ENCODE measurements around the gene ENTPD1.
"Not testable (repeated sequence)": the region's sequence is repeated elsewhere in the genome, so short reads cannot be mapped to it uniquely, and the experiment has no call there.

ENTPD1 gene, protein sequence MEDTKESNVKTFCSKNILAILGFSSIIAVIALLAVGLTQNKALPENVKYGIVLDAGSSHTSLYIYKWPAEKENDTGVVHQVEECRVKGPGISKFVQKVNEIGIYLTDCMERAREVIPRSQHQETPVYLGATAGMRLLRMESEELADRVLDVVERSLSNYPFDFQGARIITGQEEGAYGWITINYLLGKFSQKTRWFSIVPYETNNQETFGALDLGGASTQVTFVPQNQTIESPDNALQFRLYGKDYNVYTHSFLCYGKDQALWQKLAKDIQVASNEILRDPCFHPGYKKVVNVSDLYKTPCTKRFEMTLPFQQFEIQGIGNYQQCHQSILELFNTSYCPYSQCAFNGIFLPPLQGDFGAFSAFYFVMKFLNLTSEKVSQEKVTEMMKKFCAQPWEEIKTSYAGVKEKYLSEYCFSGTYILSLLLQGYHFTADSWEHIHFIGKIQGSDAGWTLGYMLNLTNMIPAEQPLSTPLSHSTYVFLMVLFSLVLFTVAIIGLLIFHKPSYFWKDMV

DNA sequence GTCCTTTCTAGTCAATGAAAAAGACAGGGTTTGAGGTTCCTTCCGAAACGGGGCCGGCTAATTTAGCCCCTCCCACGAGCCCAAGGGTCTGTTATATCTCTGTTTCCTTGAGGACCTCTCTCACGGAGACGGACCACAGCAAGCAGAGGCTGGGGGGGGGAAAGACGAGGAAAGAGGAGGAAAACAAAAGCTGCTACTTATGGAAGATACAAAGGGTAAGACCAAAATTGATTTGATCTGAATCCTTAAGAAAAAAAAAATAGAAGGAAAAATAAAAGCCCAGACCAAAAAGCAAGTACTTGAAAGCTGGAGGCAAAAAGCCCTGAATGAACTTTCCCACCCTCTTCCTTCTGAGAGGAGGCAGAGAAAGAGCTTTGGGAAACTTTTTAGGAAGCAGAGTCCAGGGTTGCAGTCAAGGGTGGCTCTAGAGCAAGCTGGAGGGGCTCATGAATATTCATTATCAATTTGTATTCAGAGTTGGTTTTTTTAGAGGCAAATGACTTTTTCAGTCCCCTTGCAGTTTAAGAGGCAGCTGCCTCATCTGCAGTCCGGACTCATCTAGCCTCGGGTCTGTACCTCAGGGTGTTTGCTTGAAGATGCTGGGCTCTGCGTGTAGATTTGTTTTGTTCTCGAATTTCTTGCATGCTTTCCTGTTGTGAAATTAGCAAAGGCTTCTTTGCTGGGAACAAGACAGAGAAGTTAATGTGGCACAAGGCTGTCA, at the start of gene ENTPD1:
ENTPD1 (plus strand) TSS at position 123 of the 721 bp plus-strand sequence; CDS start at position 200, 77 bp downstream.
- no peak for DNase-seq (ENCODE audit: low read depth in 2 of 2)

DNA sequence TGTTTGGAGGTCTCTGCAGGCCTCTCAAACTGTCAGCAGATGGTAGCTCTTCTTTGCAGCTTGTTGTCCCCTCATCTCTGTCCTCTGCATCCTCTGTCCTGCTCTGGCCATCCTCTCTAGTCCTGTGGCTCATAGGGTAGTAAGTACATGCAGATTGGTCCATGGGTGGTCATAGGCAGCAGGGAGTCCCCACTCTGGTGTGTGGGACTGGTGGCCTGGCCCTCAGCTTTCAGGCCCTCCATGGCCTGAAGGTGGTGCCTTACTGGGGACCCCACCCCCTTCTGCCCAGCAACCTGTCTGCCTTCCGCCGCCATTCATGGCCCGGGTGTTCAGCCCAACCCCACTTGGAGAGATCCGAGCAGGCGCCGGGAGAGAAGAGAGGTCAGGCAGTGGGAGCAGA, 49.4 kb upstream of the ENTPD1 start:
- DNase-seq (ENCODE audit: low read depth in 2 of 2), result no peak

DNA sequence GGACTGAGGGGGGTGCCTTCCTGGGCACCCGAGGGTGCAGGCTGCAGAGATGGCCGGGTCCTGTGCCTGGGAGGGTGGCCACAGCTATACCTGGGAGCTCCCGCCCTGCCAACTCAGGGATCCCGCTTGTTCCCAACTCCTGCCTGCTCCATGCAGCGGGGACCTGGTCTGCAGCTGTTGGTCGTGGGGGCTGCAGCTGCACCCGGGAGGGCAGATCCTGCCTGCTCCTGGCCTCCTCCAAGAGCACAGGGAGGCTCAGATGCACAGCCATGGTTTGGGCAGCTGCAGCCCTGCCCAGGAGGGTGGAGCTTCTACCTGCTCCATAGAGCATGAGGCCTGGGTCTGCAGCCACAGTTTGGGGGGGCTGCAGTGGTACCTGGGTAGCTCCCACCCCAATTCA, 49.0 kb upstream of the ENTPD1 start:
- no peak for DNase-seq (ENCODE audit: low read depth in 2 of 2)

DNA sequence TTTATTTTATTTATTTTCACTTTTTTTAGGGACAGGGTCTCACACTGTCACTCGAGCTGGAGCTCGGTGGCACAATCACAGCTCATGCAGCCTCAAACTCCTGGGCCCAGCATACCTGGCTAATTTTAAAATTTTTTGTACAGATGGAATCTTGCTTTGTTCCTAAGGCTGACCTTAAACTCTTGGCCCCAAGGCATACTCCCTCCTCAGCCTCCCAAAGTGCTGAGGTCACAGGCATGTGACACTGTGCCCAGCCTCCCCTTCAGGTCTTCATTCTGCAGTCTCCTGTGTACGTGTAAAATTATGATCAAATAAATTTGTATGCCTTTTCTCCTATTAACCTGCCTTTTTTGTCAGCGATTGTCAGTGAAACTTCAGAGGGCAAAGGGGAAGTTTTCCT, 44.5 kb upstream of the ENTPD1 start:
- DNase-seq (ENCODE audit: low read depth in 2 of 2), result no peak

DNA sequence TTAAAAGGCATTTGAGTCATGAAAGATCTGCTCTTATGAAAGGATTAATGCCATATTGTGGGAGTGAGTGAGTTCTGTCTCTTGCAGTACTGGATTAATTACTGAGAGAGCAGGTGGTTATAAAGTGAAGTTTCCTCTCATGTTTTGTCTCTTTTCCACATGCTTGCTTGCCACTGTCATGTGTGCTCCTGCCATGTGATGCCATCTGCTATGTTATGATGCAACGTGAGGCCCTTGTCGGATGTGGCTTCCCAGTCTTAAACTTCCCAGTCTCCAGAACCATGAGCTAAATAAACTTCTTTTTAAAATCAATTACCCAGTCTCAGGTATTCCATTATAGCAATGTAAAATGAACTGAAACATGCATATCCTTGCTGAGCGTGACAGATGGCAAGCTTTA, 39.5 kb upstream of the ENTPD1 start:
- DNase-seq (ENCODE audit: low read depth in 2 of 2), result no peak

DNA sequence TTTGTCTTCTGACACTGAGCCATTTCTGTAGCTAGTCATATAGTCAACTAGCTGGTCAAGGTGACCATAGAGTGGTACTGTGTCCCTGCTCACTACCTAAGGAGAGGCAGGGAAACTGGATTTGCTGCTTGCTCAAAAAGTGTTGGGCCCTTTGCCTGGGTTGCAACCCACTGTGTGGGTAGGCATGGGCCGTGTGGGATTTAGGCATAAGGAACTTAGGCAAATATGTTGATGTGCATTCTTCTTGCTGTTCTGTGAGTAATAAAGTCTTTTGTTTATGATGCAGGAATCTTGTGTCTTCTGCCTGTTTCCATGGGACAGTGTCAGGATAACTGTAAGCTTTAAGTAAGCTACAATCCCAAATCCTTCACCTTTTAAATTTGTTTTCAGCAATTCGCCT, 39.1 kb upstream of the ENTPD1 start:
- no peak for DNase-seq (ENCODE audit: low read depth in 2 of 2)

DNA sequence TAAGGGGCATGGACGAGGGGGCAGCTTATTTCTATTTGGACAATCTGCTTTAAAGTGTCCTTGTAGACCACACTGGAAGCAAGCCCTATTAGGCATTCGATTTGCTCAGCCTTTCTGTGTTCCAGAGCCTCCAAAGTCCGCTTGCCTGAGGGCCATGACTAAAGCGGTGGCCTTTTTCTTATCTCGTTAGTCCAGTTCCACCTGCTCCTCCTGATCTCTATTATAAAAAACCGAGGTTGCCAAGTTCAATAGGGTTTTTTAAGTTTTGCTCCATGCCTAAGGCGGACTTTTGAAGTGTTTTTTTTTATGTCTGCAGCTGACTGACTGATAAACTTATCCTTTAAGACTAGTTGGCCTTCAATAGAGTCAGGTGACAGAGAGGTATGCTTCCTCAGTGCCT, 35.2 kb upstream of the ENTPD1 start:
- DNase-seq (ENCODE audit: low read depth in 2 of 2), result not testable (repeated sequence)

DNA sequence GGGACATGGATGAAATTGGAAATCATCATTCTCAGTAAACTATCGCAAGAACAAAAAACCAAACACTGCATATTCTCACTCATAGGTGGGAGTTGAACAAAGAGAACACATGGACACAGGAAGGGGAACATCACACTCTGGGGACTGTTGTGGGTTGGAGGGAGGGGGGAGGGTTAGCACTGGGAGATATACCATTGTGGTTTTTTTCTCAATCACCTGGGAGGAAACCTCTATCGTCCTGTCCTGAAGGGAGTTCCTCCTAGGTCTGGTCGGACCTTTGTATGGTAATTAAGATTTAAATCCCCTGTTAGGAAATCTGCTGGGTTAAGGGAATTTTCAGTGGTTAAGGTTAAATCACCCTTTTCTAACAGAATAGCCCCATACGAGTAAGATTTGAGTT, 33.5 kb upstream of the ENTPD1 start:
- not testable (repeated sequence) for DNase-seq (ENCODE audit: low read depth in 2 of 2)

DNA sequence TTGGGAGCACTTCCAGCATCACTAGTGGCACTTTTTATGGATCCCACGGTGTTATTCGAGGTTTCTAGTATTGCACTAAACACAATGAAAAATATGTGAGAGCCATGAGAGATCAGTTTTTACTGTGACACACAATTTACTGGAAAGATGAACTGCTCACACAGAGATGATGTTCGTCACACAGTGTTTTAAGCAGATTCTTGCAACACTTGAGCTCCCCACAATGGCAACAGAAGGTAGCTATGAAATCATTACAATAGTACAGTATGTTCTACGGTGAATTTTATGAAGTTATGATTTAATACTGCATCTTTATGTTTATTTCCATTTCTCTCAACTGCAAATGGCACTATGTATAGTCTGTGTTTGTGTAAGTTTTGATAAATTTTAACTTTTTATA, 27.4 kb upstream of the ENTPD1 start:
- DNase-seq (ENCODE audit: low read depth in 2 of 2), result no peak

DNA sequence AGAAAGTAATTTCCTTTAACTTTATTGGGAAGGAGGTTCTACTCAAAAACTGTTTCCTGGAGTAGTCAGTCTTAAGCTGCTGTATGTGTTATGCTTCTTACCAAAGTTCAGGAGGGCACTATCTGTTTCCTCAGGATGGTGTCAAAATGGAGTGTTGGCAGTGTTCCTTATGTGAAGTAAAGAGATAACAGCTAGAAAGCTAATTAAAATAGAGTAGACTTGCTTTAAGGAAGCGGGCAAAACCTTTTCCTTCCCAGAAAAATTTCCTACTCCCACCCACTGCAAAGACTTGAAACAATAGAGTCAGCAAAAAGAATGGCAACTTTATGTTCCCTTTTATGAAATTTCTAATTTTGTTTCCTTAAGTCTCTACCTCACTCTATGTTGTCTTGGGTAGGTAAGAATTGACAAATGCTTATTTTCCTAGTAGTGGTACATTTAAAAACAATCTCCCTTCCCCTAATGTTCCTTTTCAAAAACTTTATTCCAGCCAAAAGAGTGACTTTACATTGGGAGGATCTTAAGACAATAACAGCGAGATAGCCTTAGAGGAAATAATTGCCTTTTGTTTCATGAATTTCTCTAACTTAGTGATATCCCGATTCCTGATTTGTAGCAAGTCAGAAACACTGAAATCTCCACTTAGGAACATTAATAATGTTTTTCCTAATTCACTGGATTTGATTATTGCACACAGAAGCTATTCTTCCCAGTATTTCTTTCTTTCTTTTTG, 26.5 kb upstream of the ENTPD1 start:
- no peak for DNase-seq (ENCODE audit: low read depth in 2 of 2)

DNA sequence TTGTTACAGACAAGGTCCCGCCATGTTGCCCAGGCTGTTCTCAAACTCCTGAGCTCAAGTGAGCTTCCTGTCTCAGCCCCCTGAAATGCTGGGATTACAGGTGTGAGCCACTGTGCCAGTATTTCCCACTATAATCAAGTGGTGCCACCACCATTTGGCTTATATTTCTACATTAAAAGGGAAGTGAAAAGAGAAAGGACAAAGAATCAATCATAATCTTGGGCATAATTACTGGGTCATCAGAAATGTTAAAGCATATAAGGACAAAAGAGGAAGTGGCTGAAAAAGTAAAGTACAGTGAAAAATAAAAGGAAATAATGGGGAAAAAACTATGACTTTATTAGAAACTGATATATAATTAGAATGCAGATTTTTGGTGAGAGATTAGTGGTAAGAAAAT, 25.7 kb upstream of the ENTPD1 start:
- DNase-seq (ENCODE audit: low read depth in 2 of 2), result no peak

DNA sequence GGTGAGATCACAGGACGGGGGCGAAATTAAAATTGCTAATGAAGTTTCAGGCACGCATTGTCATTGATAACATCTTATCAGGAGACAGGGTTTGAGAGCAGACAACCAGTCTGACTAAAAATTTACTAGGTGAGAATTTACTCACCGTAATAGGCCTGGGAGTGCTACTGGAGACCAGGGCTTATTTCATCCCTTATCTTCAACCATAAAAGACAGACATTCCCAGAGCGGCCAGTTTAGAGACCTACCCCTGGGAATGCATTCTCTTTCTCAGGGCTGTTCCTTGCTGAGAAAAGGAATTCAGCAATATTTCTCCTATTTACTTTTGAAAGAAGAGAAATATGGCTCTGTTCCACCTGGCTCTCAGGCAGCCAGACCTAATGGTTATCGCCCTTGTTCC, 23.1 kb upstream of the ENTPD1 start:
- not testable (repeated sequence) for DNase-seq (ENCODE audit: low read depth in 2 of 2)

DNA sequence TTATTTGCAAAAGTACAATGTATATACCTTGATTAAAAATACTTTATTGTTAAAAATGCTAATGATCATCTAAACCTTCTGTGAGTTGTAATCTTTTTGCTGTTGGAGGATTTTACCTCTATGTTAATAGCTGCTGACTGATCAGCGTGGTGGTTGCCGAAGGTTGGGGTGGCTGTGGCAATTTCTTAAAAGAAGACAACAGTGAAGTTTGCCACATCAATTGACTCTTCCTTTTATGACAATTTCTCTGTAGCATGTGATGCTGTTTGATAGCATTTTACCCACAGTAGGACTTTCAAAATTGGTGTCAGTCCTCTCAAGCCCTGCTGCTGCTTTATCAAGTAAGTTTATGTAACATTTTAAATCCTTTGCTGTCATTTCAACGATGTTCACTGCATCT, 16.9 kb upstream of the ENTPD1 start:
- DNase-seq (ENCODE audit: low read depth in 2 of 2), result no peak

DNA sequence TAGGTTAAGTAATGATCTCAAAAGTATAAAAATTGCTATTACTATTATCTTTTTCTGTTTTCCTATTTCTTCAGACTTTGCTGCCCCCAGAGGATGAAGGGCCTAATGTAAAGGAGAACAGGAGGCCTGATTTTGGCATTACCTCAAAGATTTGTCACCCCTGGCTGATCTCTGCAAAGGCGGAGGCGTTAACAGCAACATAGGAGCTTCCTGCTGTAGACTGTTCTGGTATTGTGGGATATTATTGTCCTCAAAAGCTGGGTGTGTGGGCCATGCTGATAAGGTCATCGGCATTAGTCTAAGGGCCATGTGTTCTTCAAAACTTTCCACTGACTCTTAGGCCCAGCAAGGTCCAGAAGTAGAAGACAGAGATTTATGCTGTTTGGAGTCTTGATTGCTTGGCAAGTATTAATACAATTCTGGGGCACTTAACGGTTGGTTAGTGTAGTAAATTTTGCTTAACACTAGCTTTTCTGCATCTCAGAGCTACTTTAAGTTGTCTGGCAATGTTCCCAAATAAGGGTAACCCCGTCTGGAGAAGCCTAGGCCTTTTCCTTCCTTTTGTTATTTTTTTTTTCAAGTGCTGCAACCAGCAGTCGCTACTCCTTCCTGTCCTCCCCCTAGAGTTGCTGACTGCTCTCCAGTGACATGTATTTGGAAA, 14.0 kb upstream of the ENTPD1 start:
- DNase-seq (ENCODE audit: low read depth in 2 of 2), result no peak

DNA sequence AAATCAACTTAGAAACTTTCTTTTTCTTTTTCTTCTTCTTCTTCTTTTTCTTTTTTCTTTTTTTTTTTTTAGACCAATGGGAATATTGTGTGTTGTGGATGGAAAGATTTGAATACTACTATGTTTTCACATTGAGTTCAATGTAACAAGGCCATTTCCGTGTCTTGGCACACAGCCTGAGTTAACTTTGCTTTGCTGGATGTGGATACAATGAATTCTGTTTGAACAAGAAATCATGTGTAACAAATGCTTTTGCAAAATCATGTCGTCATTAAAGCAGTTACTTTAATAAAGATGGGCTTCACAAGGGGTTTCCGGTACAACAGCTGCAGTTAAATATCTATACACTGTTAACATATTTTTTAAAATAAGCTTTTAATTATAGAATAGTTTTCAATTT, 13.5 kb upstream of the ENTPD1 start:
- DNase-seq (ENCODE audit: low read depth in 2 of 2), result no peak

DNA sequence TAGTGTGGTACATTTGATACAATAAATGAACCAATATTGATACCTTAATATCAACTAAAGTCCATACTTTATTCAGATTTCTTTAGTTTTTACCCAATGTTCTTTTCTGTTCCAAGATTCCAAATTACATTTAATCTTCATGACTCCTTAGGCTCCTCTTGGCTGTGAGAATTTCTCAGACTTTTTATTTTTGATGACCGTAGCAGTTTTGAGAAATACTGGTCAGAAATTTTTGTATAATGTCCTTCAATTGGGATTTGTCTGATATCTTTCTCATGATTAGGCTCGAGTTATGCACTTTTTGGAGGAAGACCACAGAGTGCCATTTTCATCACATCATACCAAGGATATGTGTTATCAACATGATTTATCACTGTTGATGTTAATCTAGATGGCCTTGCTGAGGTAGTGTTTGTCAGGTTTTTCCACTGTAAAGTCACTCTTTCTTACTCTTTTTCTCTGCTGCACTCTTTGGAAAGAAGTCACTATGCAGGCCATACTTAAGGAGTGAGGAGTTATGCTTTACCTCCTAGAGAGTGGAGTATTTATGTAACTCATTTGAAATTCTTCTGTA, 12.9 kb upstream of the ENTPD1 start:
- no peak for DNase-seq (ENCODE audit: low read depth in 2 of 2)

DNA sequence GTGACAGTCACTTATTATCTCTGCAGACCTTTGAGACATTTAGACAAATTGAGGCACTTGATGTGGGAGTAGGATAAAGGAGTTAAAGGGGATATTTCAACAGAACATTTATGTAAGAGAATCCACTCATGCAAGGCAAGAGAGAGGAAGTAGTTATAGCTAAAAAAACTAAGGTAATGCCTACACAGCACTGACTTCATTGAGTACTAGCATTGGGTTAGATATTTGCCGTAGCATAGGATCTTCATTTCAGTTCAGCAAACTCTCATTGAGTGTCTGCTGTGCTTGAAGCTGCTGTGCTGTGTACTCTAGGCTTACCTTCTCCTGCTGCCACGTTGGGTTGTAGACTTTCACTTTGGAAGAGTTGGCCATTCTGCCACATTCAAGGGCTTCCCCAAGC, 10.5 kb upstream of the ENTPD1 start:
- no peak for DNase-seq (ENCODE audit: low read depth in 2 of 2)

DNA sequence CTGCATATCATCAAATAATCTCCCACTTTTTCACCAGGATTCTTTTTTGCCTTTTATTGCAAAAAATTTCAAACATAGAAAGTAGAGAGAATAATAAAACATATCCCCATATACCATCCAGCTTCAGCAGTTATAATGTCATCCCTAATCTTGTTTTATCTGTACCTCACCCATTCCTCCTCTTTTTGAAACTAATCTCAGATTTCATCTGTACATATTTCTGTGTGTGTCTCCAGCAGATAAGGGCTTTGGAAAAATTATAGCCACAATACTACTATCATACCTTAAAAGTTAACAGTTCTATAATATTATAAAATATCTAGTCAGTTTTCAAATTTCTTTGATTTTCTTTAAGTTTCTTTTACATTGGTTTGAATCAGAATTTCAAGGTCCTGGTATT, 7.6 kb upstream of the ENTPD1 start:
- no peak for DNase-seq (ENCODE audit: low read depth in 2 of 2)

DNA sequence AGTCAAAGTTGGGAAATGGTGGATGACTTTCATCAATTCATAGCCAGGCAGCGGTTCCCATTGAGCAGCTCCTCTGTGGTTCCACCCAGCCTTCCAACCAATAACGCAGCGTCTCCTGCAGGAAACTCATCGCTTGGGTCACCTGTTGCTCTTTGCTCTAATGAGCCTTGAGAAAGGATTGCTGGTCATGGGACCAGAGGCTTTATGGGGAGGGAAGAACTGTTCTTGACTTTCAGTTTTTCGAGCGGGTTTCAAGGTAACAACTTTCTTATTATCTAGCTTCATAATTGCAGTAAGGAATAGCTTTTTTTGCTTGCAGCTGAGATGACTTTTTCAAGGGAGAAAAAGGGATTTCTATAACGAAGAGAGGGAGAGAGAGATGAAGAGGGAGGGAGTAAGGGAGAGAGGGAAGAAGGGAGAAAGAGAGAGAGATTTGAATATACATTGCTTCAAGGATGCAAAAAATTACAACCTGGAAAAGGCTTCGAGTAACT, 405 bp upstream of the ENTPD1 start:
- no peak for DNase-seq (ENCODE audit: low read depth in 2 of 2)

DNA sequence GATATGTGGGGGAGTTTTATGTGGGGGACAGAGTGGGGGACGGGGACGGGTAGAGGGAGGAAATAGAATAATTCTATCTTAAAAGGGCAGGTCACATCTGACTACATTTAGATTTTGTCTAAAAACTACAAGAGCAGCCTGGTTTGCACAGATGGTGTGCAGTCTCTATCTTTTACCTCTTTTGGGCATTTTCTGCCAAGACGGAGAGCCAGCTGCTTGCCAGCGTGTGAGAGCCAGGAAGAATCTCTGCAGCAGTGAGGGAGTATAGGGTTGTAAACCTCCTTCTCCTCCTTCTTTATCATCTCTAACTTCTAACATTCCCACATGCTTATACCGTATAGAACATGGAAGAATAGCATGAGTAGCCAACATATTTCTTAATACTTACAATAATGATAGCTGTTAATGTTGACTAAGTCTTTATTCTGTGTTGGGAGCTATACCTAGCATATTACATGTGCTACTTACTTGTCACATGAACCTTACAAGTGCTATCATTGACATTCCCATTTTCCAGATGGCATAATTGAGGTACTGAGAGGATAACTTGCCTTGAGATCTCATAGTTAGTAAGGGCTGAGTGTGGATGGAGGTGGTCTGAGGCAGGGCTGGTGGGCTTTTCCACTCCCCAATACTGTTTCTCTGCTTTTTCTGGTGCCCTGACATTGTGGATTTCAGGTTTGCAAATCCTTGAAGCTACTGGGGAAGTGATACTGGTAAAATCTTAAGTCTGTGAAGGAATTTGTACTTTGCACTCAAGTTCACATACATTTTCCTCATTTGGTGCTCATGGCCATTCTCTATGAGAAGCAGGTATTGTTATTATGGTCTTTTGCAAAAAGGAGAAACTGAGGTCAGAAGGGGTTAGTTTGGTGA, 1.1 kb downstream of the ENTPD1 start:
- DNase-seq (ENCODE audit: low read depth in 2 of 2), result no peak
